ENCODE results near the gene TMEM141.
"Not testable (repeated sequence)": the region's sequence is repeated elsewhere in the genome, so short reads cannot be mapped to it uniquely, and the experiment has no call there.

TMEM141 gene

GRCh38 chr9:136794281-136794999, 3.3 kb downstream of the TMEM141 start:
- FAIRE-seq = no peak

GRCh38 chr9:136795000-136795348, 3.8 kb downstream of the TMEM141 start:
- no peak for FAIRE-seq

GRCh38 chr9:136796238-136796774, 5.2 kb downstream of the TMEM141 start, which contains the start of gene CCDC183:
Gene CCDC183 (plus strand): TSS chr9:136796338. CDS start chr9:136796398, 60 bp downstream.
- no peak for FAIRE-seq

GRCh38 chr9:136796775-136797347, 5.7 kb downstream of the TMEM141 start:
- FAIRE-seq = not testable (repeated sequence)

GRCh38 chr9:136798708-136799078, 7.5 kb downstream of the TMEM141 start:
- FAIRE-seq = no peak

- no peak for FAIRE-seq
These were observed 8.1 kb downstream of the TMEM141 start for GRCh38 chr9:136799079-136799853.

GRCh38 chr9:136799854-136800657, 8.9 kb downstream of the TMEM141 start:
- no peak for FAIRE-seq

- FAIRE-seq = no peak
These were observed 11.2 kb downstream of the TMEM141 start for GRCh38 chr9:136802321-136802720.

GRCh38 chr9:136803009-136803550, 11.9 kb downstream of the TMEM141 start:
- FAIRE-seq = not testable (repeated sequence)

- no peak for FAIRE-seq
These were observed 12.7 kb downstream of the TMEM141 start for GRCh38 chr9:136803551-136804508.

GRCh38 chr9:136804509-136805206, 13.5 kb downstream of the TMEM141 start:
- FAIRE-seq = no peak

- no peak for FAIRE-seq
These were observed 14.1 kb downstream of the TMEM141 start for GRCh38 chr9:136805207-136805740.

GRCh38 chr9:136806067-136806466, 14.9 kb downstream of the TMEM141 start:
- no peak for FAIRE-seq

- FAIRE-seq = no peak
These were observed 15.6 kb downstream of the TMEM141 start for GRCh38 chr9:136806631-136807201.

- no peak for FAIRE-seq
These were observed 16.3 kb downstream of the TMEM141 start, which contains the start of gene RABL6 for GRCh38 chr9:136807281-136808074. Gene RABL6 (plus strand): TSS chr9:136807948. CDS start chr9:136808197, 249 bp downstream.

- FAIRE-seq = no peak
These were observed 17.1 kb downstream of the TMEM141 start for GRCh38 chr9:136808075-136808805.

GRCh38 chr9:136808806-136809158, 17.6 kb downstream of the TMEM141 start:
- no peak for FAIRE-seq
